ENCODE measurements around the gene PLET1.

PLET1 gene

DNA sequence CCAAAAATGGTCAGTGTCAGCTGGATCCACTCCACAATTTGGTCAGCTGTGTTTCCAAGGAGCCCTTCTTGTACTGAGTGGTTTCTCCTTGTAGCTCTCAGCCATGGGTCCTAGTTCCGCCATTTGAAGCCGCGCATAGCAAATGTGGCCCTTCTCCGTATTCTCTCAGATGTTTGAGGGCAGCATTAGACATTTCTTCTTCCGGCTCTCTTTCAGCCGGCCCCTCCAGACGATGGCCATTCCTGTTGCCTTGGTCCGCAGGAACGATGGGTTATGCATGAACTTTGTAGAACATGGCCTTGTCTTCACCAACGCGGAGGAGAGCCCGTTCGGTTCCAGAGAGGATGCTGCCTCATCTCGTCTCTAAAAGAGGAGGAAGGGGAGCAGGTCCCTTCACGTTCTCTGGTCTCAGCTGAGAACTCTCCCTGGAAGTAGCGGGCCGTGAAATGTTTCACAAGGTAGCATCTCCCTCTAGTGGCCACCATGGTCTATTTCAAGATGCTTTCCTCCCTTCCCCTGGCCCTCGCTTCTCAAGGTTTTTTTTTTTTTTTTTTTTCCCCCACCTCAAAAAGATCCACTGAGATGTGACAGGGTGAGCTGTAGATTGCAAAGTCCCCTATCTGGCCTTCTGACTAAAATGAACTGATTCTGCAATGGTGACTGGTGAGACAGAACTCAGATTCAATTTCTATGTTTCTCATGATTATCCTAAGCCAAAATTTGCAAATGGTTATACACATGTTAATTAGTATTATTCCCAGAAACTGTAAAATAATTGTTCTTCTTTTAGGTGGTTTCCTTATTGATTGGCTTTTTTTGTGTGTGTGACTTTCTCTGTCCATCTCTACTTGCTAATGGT lies 19.8 kb upstream of the PLET1 start:
- DNase-seq: peak; percentile 72

DNA sequence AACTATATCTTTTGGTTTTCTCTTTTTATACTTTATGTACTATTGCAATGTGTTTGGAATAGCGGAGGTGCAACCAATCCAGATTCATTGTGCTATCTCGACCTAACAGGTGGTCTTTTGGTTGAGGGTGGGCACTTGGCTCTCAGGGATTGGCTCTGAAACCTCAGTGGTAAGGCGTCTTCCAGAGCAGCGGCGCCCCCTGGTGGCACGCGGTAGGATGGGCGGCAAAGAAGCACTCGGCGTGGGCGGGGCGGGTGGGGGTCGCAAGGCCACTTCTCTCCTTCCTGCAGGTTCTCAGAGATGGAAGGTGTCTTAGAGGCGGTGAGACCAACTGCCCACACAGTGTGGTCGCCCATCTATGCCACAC lies 19.2 kb upstream of the PLET1 start:
- DNase-seq: no peak

DNA sequence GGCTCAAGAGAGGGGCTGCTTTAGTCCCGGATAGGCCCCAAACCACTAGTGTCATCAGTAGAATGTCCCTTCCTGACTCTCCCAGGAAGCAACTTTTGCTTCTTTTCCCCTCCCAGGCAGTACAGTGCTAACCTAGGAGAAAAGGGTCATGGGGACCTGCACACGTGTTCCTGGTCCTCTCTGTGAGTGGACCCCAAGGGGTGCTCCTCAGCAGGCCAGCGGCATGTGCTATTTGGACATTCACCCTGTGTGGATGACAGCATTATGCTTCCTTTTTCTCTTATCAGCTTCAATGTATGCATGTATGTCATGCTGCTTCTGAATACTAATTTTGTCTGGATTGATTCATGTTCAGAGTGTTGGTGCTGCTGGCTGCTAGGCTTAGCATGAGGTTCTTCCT lies 18.1 kb upstream of the PLET1 start:
- DNase-seq: no peak

DNA sequence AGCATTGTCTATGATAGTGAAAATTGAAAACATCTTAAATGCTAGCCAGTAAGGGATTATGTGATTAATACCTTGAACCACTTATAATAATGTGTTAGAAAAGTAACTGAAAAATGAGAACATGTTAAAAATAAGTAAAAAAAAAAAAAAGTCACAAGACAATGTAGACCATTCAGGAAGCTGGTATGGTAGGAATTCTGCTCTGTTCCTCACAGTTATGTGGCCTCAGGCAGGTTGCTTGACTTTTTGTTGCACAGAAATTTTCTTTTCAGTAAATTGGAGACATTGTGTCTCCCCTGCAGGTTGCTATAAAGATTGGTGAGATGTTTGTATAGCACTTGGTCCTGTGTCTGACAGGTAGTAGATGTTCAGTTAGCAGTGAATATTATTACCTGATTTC lies 17.3 kb upstream of the PLET1 start:
- DNase-seq: no peak

DNA sequence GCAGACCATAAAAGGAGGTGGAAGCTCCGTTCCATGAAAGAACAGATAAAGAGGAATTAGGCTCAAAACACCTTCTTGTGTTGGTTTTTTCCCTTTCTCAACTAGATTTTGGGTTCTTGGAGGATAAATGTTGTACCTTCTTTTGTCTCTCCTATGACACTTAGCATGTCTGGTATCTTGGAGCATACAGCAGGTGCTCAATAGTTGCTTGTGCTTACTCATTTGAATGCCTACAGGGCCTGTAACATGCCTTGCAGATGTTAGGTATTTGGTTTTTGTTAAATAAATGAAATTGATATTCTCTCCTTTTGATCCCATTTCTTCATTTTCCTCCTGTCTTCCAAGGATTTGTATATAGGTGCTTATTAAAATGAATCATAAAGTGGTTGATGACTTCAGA lies 16.4 kb upstream of the PLET1 start:
- no peak for DNase-seq

DNA sequence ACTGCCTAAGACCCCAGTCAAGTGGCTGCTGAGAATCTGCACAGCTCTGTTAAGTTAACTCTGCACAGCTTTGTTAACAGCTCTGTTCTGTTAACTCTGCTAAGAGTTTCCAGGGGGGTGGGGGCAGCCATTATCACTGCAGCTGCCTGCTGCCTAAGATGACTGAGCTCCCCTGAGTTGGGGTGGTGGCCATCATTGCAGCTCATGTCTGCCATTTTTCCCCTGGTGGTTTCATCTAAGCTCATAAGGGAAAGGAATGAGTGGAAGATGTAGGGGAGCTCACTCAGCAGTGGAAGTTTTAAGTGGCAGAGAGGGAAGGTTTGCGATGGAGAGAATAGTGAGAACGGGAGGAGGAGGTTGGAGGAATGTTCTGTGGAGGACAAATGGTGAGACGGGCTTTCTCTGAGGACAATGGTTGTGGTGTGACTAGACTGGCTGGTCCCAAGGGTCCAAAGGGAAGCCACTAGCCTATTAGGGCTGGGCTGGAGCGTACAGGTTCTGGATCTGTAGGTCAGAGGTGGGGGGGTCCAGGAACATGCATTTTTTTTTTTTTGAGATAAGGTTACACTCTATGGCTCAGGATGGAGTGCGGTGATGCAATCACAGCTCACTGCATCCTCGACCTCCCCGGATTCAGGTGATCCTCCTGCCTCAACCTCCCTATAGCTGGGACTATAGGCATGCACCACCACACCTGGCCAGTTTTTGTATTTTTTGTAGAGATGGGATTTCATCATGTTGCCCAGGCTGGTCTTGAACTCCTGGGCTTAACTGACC lies 13.5 kb upstream of the PLET1 start:
- DNase-seq: no peak

DNA sequence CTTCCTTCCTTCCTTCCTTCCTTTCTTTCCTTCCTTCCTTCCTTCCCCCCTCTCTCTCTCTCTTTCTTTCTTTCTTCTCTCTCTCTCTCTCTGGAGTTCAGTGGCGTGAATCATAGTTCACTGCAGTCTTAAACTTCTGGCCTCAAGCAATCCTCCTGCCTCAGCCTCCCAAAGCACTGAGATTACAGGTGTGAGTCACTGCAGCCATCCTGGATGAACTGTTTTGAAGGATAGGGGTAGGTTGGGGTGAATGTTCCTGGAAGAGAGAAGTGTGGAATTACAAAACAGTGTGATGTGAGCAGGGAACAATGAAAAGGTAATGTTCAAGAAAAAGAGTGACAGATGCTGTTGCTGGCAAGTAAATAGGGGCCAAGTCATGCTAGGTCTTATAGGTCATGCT lies 12.4 kb upstream of the PLET1 start:
- no peak for DNase-seq

DNA sequence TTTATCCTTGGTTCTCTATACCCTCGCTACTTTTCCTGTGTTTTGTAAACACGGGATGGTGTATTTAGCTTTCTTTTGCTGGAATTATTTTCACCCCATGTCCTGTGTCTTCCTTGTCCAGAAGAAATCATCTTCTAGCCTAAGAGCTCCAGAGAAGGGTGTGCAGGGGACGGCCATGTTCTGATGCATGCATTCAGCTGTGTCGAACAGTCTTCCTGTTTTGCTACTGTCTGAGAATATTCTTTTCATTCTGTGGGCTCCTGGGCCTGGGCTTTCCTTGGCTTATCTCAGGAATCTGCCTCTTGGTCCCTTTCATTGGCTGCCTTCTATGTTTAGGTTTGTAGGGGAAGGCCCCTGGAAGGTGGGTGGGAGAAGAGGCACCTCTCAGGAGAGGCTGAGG lies 10.6 kb upstream of the PLET1 start:
- DNase-seq: no peak

DNA sequence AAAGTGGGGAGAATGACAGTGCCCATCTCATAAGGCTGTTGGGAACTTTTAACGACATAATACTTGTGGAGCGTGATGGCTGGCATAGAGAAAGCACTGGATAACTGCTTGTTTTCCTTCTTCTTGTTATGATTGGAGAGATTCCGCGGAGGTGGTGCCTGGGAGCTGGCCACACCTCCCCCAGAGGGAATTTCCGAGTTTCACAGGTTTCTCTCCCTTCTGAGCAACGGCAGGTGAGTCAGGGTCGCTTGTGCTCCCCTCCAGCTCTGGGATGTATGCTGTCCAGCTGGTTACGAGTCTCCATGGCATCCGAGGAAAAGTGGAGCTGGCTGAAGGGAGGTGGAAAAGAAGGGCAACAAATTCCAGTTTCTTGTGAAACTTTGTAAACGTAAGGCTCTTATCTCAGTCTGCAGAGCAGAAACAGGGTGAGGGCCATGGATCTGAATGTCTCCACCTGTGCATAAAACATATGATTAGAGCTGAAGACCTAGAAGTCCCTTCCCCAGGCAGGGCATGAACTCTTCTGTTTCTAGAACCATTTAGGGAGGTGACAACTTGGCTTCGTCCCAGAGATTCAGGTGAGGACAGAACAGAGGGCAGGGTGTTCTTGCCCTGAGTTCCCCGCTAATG lies 10.0 kb upstream of the PLET1 start:
- DNase-seq: no peak

DNA sequence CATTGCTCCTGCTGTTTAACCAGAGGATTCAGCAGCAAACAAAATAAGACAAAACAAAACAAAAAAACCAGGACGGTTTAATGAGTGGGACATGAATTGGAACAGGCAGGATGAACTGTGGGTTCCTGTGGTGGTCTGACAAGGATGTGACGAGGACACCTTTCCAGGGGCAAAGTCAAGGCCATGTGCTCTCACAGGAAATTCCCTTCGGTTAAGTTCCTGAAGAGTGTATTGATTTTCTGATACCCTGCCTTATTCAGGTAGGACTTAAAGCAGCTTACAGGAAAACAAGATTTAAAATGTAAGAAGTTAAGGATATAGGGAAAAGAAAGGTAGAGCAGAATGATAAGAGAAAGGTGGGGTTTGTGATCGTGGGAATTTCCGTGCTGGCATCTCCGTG lies 8.5 kb upstream of the PLET1 start:
- DNase-seq: no peak

DNA sequence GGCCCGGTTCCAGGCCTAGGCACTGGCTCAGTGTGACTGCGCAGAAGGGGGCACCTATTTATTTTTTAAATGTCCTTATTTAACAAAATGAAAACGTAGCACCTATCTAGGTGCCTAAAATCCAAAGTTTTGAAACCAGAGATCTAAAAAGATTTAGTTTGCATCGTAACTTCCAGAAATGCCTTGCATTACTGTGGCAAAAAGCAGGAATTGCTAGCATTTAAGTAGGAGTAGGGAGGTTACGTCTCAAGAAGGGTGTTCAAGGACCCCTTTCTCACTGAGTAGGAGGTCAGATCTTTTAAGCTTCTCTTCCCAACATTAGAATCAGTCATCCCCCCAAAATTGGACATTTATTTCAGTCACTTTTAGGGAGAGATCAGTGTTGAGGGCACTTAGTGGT lies 7.7 kb upstream of the PLET1 start:
- DNase-seq: no peak

DNA sequence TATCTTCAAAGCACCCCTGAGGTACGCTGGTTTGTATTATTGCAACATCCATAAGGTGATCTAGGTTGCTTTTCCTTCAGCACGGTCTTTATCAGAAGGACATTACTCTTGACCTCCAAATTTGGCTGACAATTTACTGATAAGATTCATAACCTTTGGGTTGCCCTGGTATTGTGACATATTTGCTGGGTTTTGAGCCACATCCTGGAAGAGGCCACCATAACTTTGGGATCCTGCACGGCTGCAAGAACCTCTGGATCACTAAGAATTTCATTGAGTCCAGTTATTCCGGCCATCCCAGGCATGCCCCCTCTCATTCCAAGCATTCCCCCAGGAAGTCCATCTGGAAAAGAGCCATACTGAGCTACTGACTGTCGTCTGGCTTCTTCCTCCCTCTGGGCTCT lies 6.5 kb upstream of the PLET1 start:
- DNase-seq: no peak

DNA sequence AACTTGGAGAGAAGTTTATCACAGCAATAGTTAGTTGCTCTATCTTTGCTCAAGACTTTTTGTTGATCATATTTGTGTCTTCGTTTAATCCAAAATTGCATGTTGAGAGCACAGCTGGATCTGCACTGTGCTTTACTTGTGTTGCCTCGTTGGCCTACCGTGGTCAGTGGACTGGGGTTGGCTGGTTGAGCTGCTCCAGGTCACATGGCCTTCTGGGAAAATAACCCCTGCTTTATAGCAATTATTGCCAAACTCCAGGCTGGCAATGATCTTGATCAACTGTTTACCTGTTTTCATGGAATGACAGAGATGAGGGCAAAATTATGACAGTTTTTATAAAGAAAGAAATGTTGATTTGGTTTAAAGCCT lies 5.7 kb upstream of the PLET1 start:
- no peak for DNase-seq

DNA sequence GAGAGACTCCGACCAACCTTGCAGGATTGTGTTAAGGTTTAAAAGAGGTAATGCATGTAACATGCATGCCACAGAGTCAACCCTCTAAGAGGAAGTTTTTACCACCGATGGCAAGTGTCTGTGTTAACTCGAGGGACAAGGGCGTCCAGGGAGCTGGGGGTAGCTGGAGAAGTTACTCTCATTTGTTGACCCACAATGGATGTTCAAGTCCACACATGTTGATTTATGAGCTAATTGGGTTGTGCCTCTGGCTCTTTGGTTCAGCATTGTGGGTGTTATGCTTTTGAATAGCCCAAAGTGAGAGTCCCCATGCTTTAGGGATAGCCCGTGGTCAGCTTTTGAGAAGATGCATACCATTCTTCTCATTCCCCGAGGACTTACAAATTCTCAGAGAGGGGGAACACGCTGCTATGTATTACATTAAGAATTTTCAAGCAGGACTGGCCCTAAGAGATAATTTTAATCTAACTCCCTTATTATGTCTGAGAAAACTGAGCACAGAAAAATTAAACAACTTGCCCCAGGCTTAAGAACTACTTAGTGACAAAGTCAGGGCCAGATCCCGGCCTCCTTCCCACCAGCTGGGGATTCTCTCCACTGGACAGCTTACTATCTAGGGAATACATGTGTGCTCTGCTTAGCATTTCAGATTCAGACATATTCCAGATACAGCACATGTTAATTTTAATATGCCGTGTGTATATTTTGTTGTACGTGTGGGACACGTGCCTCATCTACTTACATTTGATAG lies 5.2 kb upstream of the PLET1 start:
- DNase-seq: no peak

DNA sequence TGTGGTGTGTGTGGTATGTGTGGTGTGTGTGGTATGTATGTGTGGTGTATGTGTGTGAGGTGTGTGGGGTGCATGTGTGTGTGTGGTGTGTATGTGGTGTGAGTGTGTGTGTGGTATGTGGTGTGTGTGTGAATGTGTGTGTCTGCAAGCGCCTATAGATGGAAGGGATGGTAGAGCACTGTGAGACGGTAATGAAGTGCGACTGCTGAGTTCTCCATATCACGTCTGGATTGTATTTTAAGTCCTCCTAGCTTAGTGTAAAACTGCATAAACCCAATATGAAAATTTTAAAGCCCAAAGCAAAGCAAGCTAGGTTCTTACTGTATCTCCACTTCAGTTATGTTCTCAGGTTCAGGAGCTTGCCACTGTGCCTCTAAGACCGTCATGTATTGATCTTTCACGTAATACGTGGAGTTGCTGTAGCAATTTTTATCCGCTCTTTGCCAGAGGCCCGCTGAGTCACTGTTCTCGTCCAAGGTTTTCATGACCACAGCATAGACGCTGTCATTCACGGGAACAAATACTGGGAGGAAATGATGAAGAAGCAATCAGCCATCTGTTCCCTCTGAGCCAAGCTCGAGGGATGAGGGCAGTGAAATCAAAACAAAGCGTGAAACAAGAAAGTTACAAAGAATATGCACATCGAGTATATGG lies 5.5 kb downstream of the PLET1 start:
- no peak for DNase-seq

DNA sequence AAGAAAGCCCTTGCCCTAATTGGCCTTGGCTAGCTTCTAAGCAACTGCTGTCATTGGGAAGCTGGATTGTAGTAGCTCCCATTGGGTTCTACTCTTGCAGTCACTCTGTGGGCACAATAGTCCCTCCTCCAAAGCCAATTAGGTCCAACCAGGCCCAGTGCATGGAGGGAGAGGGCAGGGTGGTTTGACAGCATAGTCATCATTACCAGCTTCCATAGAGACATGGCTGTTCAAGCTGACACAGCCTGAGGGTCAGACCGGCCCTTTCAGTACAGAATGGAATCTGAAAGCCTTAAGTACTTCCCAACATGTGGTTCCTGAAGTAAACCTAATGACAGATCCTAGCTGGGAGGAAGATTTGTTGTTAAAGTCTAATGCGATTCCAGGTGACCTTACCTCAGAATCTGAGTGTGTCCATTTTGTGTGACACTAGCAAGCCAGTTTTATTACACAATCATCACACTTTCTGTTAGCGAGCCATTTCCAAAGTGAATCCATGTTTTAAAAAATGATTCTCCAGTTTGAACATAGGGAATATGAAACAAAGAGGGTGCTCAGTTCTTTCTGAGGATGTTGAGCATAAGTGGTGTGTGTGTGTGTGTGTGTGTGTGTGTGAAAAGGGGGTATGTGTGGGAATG lies 6.9 kb downstream of the PLET1 start:
- no peak for DNase-seq

DNA sequence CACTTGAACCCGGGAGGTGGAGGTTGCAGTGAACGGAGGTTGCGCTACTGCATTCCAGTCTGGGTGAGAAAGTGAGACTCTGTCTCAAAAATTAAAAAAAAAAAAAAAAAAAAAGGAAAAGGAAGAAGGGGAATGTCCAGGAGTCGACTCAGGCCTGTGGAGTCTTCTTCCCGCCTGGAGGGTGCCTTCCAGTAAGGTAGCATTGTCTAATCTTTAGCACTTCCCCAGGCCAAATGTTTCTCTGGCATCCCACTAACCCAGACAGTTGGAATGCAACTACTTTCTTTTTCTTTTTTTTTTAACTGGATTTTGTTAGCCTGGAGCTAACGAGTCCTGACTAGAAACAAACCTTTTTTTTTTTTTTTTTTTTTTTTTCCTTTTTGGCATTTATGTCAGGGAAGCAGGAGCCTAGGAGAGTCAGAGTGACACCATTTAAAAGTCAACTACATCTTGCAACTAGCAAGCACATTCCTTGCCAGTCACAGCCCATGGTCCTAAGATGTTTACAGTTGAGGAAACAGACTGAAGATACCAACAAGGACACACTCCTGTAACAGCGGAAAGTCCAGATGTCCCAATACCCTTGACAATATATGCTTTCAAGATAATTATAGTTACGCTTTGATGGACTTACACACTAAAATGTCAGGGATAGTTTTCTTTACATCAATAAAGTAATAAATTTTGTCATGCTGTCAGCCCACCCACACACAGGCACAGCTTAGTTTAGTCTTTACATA lies 10.6 kb downstream of the PLET1 start:
- DNase-seq: no peak

DNA sequence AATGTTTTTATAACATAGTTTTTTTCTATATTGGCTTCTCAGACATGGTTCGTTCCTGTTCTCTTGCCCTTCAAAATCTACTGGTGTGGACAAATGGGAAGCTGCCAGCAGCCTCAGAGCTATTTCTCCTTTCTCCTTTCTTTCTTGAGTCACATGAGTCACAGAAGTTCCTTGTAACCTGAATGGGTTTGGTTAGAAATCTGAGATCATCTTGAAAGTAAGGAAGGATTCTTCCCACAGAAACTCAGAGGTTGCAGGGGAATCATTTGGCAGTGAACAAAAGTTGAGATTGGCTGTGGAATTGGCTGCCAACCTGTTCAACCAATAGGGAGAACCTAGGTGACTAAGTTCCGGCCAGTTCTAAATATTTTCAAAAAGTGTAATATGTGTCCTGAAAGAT lies 12.5 kb downstream of the PLET1 start:
- DNase-seq: no peak

DNA sequence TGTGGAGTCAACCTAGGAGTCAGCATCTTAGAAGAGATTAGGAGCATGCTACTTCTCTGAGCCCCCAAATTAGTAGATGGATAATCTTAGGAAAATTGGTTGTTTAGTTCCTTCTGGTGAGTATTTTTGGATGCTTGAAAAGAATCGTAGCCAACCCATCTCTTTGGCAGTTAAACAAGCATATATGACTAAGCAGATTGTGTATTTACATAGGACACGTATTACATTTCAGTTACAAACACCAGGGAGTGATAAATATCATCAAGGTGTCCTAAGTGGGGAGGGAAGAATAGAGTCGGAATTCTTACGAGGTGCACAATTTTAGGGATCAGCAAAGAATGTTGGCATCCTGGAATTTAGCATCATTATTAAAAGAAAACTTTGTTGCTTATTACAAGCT lies 13.5 kb downstream of the PLET1 start:
- no peak for DNase-seq

DNA sequence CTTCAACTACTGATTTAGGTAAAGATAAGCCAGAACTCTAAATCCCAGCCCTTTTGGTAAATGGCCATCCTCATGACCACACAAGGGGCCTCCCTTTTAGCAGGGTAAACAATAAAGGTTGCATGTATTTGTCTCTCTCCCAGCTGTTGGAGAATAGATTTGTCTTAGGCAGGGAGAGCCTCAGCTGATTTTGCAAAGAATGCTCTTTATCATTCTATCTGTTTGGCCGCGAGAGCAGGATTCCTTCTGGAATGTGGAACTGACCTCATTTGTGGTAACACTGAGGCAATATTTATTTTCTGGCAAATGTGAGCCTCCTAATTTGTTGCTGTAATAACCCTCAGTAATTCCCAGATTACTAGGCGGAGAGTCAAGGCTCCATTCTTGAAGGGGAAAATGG lies 19.2 kb downstream of the PLET1 start:
- no peak for DNase-seq

DNA sequence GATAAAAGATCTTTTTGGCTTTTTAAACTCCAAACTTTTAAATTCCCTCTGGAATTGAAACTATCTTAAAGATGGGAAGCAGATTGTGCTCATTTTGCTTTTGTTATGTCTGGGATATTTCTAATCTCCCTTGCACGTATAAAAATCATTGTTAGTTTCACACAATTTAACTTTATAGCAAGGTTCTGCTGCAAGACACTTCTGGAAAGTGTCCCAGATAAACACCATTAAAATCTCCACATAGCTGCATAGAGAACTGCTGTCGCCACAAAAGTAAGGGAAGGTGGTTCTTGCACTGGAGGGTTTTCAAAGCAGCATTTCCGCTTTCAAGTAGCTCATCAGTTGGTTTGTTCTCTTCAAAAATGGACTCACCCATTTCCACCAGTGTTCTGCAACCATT lies 22.6 kb downstream of the PLET1 start:
- DNase-seq: no peak

DNA sequence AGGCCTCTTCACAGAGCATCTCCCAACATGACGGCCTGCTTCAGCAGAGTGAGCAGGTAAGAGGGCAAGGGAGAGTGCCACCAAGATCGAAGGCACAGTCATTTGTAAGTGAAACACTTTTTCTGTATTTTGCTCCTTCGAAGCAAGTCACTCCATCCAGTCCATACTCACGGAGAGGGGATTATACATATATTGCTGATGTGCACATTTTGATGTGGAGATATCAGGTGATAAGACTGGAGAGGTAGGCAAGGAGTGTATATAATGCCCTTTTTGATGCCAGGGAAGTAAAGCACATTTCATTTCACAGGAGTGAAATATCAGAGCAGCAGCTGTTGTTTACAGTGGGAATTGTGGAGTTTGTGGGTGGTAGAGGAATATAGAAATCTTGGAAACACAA lies 23.2 kb downstream of the PLET1 start:
- no peak for DNase-seq

Measured in NCI-H510A (cell line).